IMR-90 (cell line): ENCODE measurements around the gene ELFN2. TPM values are rescaled to one million over a fixed set of nuclear protein-coding genes. Genes with fewer than 3 reads are reported as not detected.

Experiments used
- ATAC-seq: fragments of 200-7000 bp; cut with Tn5 transposase; 2 replicates; pipeline ENCODE4 v1.9.1; 2020; ENCODE audit warnings: low read depth, mild to moderate bottlenecking, moderate library complexity
- BruUV-seq: library from RNA; stranded (reverse); fragments of 400-500 nt; replicated peaks from 2 replicates; lab custom pipeline; 2021; lab: Mats Ljungman, UMichigan
- CTCF ChIA-PET: fragments of 300-600 bp; formaldehyde crosslinking; extraction: SDS; loops from one replicate; lab custom pipeline; 2021; ENCODE audit warnings: antibody characterized with exemption; lab: Yijun Ruan, JAX
- POLR2A ChIA-PET: fragments of 300-600 bp; sonication (Branson Sonifier 250); formaldehyde crosslinking; loops from one replicate; lab custom pipeline; 2022; ENCODE audit warnings: antibody characterized with exemption; ENCODE audit not compliant: unreplicated experiment; lab: Charles Lee
- DNase-seq: peaks from one replicate; pipeline ENCODE4 v3.0.0; 2013
- H2AFZ ChIP-seq: replicated peaks from 2 replicates; pipeline ENCODE3; 2013; ENCODE audit warnings: low read length, mild to moderate bottlenecking; ENCODE audit not compliant: poor library complexity
- H2AK5ac ChIP-seq: 2 replicates; pipeline ENCODE4 v1.6.1; 2013; ENCODE audit warnings: low read depth, low read length, inconsistent platforms
- H2AK9ac ChIP-seq: replicated peaks from 2 replicates; pipeline ENCODE3; 2013; ENCODE audit warnings: mild to moderate bottlenecking, low read depth, low read length, moderate library complexity; ENCODE audit not compliant: poor library complexity
- H2BK120ac ChIP-seq: 2 replicates; pipeline ENCODE4 v1.6.1; 2013; ENCODE audit warnings: low read depth, low read length, inconsistent platforms
- H2BK15ac ChIP-seq: 3 replicates; pipeline ENCODE4 v1.6.1; 2013; ENCODE audit warnings: low read depth, low read length, inconsistent platforms
- H2BK20ac ChIP-seq: 2 replicates; pipeline ENCODE4 v1.6.1; 2013; ENCODE audit warnings: low read depth, mild to moderate bottlenecking, inconsistent platforms, low read length, moderate library complexity
- H2BK5ac ChIP-seq: 2 replicates; pipeline ENCODE4 v1.6.1; 2013; ENCODE audit warnings: mild to moderate bottlenecking, low read depth, low read length, inconsistent platforms; ENCODE audit not compliant: poor library complexity, severe bottlenecking
- H3K14ac ChIP-seq: replicated peaks from 2 replicates; pipeline ENCODE4 v1.6.1; 2013; ENCODE audit warnings: low read depth, low read length, inconsistent platforms
- H3K18ac ChIP-seq: 2 replicates; pipeline ENCODE4 v1.6.1; 2013; ENCODE audit warnings: low read depth, low read length, control low read depth
- H3K23ac ChIP-seq: 2 replicates; pipeline ENCODE4 v1.6.1; 2013; ENCODE audit warnings: low read depth, low read length, inconsistent platforms
- H3K27ac ChIP-seq: 2 replicates; pipeline ENCODE4 v1.5.1; 2013; ENCODE audit warnings: mild to moderate bottlenecking, control low read depth, low read length; ENCODE audit not compliant: insufficient read depth
- H3K27me3 ChIP-seq: 2 replicates; pipeline ENCODE4 v1.6.1; 2013; ENCODE audit warnings: low read length; ENCODE audit not compliant: control insufficient read depth, insufficient read depth
- H3K36me3 ChIP-seq: 2 replicates; pipeline ENCODE4 v1.6.1; 2013; ENCODE audit warnings: low read length, mixed read lengths; ENCODE audit not compliant: control insufficient read depth, insufficient read depth
- H3K4ac ChIP-seq: 2 replicates; pipeline ENCODE4 v1.6.1; 2013; ENCODE audit warnings: low read depth, low read length, inconsistent platforms
- H3K4me1 ChIP-seq: 2 replicates; pipeline ENCODE4 v1.6.1; 2013; ENCODE audit warnings: low read length, mixed read lengths; ENCODE audit not compliant: control insufficient read depth, insufficient read depth
- H3K4me2 ChIP-seq: 2 replicates; pipeline ENCODE4 v1.6.1; 2013; ENCODE audit warnings: low read depth, mild to moderate bottlenecking, control low read depth, low read length, moderate library complexity
- H3K4me3 ChIP-seq: 2 replicates; pipeline ENCODE4 v1.5.1; 2013; ENCODE audit warnings: low read depth, mild to moderate bottlenecking, control low read depth, low read length, moderate library complexity; ENCODE audit not compliant: insufficient read depth
- H3K56ac ChIP-seq: 2 replicates; pipeline ENCODE4 v1.6.1; 2013; ENCODE audit warnings: low read length, inconsistent platforms; ENCODE audit not compliant: insufficient read depth; ENCODE audit errors: extremely low read depth
- H3K79me1 ChIP-seq, 2 experiments: 2 replicates each; pipeline ENCODE4 v1.6.1; 2013; ENCODE audit warnings: low read length in 2 of 2, inconsistent platforms in 1 of 2, low read depth in 1 of 2
- H3K9ac ChIP-seq: 2 replicates; pipeline ENCODE4 v1.6.1; 2013; ENCODE audit warnings: low read depth, low read length, control low read depth
- H3K9me1 ChIP-seq: 2 replicates; pipeline ENCODE4 v1.6.1; 2013; ENCODE audit warnings: low read length, inconsistent platforms; ENCODE audit not compliant: insufficient read depth
- H3K9me3 ChIP-seq: 2 replicates; pipeline ENCODE4 v1.6.1; 2013; ENCODE audit warnings: low read length; ENCODE audit not compliant: control insufficient read depth, insufficient read depth
- H4K20me1 ChIP-seq: 2 replicates; pipeline ENCODE4 v1.6.1; 2013; ENCODE audit warnings: low read length, inconsistent platforms; ENCODE audit not compliant: insufficient read depth
- H4K5ac ChIP-seq: 2 replicates; pipeline ENCODE4 v1.6.1; 2013; ENCODE audit warnings: mild to moderate bottlenecking, low read depth, low read length, control low read depth
- H4K8ac ChIP-seq, 2 experiments: 2 replicates each; pipeline ENCODE4 v1.6.1; 2013; ENCODE audit warnings: low read depth in 2 of 2, low read length in 2 of 2, control low read depth in 1 of 2, inconsistent platforms in 1 of 2
- H4K91ac ChIP-seq: 2 replicates; pipeline ENCODE4 v1.6.1; 2013; ENCODE audit warnings: low read depth, low read length, inconsistent platforms; ENCODE audit not compliant: insufficient read depth
- ELK1 ChIP-seq: fragments of 150-350 bp; IDR thresholded peaks from 2 replicates; pipeline ENCODE4 v1.6.1; 2016; ENCODE audit warnings: low read depth, mild to moderate bottlenecking, low read length, moderate library complexity, borderline replicate concordance
- FOS ChIP-seq: fragments of 150-350 bp; IDR thresholded peaks from 2 replicates; pipeline ENCODE4 v1.6.1; 2016; ENCODE audit warnings: low read depth, low read length
- MAFK ChIP-seq: IDR thresholded peaks from 2 replicates; pipeline ENCODE4 v1.6.1; 2012; ENCODE audit warnings: low read depth, low read length, improper control_type of control experiment
- MAZ ChIP-seq: IDR thresholded peaks from 2 replicates; pipeline ENCODE4 v1.6.1; 2012; ENCODE audit warnings: low read depth, mild to moderate bottlenecking, low read length, improper control_type of control experiment, moderate library complexity, borderline replicate concordance
- POLR2A ChIP-seq: IDR thresholded peaks from 2 replicates; pipeline ENCODE4 v1.6.1; 2012; ENCODE audit warnings: mild to moderate bottlenecking, low read depth, low read length
- WGBS, 2 experiments: methylation state at CpG; one replicate each; pipeline versions ENCODE4 v1.1.5 to v1.1.7; 2013; ENCODE audit warnings: missing lambda C conversion rate in 2 of 2; ENCODE audit not compliant: insufficient read length in 1 of 2; ENCODE audit errors: extremely low coverage in 2 of 2; 5-methylcytosine and 5-hydroxymethylcytosine counted together
- dilution Hi-C: fragments of 300-500 bp; cut with HindIII; formaldehyde crosslinking; loops from one replicate; pipeline ENCODE4 v1.14.3; 2018; ENCODE audit warnings: low sequenced_read_pairs; ENCODE audit not compliant: unreplicated experiment
- in situ Hi-C: fragments of 300-500 bp; cut with MboI; formaldehyde crosslinking; loops from 3 replicates; pipeline ENCODE4 v1.14.3; 2019; ENCODE audit warnings: low sequenced_read_pairs, inconsistent platforms, mixed read lengths
- intact Hi-C: fragments of 100-400 bp; cut with micrococcal nuclease; formaldehyde crosslinking; loops from 2 replicates; pipeline ENCODE4 v1.10.0; 2022
- polyA plus RNA-seq, 3 experiments: library from polyadenylated mRNA; depleted of rRNA; stranded (reverse); fragments of >200 nt; gene quantifications; 2 replicates each; pipeline ENCODE4 v1.2.3, GENCODE V29; 2012; ENCODE audit warnings: low replicate concordance in 1 of 3
- total RNA-seq: library from RNA; depleted of rRNA; stranded (reverse); fragments of >200 nt; gene quantifications from 2 replicates; pipeline ENCODE4 v1.2.3, GENCODE V29; 2012
- TF ChIP-seq, protein P1 (sequence below): conservative IDR thresholded peaks from 2 replicates; pipeline ENCODE4 v1.5.1; 2012; ENCODE audit warnings: mild to moderate bottlenecking, low read depth, low read length, improper control_type of control experiment

The ELFN2 gene
- total and polyA plus RNA-seq, 2 of the 4 experiments (the other 2 are of a cell fraction): 0.72 to 5.0 TPM

- no peaks in the 10 kb centered on the region for H3K9me3 ChIP-seq
- no peak overlapping the region for H3K18ac ChIP-seq
- H4K20me1 ChIP-seq: no peaks in the 10 kb centered on the region
- ATAC-seq (no peak), DNase-seq (no peak)
- H3K27me3 ChIP-seq: no peaks in the 10 kb centered on the region
- ChIA-PET CTCF (no interaction called here), POLR2A (no interaction called here)
- H2BK15ac ChIP-seq: no peak overlapping the region
- H3K23ac ChIP-seq: no peak overlapping the region
- intact Hi-C loops (no loop called here), dilution Hi-C loops (no loop called here), in situ Hi-C loops (no loop called here)
- H2BK120ac ChIP-seq: no peak overlapping the region
- peak overlapping the region; percentile 5 for H2AK9ac ChIP-seq
- no peaks in the 10 kb centered on the region for H3K79me1 ChIP-seq
- no peak overlapping the region for H4K91ac ChIP-seq
- no peak overlapping the region for H2BK5ac ChIP-seq
- no TSS peak for BruUV-seq
- H3K4me2 ChIP-seq: no peak overlapping the region
- peaks cover 2% of the 10 kb centered on the region; the same call in 1 of the 2 replicates for H3K4me1 ChIP-seq
- no peak overlapping the region for H3K9ac ChIP-seq
- H3K56ac ChIP-seq: no peak overlapping the region
- H3K4me3 ChIP-seq: no peak overlapping the region
- no peak overlapping the region for H2AK5ac ChIP-seq
- no peak overlapping the region for H2AFZ ChIP-seq
- H3K9me1 ChIP-seq: peaks cover 5% of the 10 kb centered on the region; the same call in 1 of the 2 replicates
- no peak overlapping the region for H3K14ac ChIP-seq
- H4K8ac ChIP-seq: no peak overlapping the region
- H4K5ac ChIP-seq: no peak overlapping the region
- H2BK20ac ChIP-seq: no peak overlapping the region
- TF ChIP-seq, protein P1, sequence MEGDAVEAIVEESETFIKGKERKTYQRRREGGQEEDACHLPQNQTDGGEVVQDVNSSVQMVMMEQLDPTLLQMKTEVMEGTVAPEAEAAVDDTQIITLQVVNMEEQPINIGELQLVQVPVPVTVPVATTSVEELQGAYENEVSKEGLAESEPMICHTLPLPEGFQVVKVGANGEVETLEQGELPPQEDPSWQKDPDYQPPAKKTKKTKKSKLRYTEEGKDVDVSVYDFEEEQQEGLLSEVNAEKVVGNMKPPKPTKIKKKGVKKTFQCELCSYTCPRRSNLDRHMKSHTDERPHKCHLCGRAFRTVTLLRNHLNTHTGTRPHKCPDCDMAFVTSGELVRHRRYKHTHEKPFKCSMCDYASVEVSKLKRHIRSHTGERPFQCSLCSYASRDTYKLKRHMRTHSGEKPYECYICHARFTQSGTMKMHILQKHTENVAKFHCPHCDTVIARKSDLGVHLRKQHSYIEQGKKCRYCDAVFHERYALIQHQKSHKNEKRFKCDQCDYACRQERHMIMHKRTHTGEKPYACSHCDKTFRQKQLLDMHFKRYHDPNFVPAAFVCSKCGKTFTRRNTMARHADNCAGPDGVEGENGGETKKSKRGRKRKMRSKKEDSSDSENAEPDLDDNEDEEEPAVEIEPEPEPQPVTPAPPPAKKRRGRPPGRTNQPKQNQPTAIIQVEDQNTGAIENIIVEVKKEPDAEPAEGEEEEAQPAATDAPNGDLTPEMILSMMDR: no peak
- TF ChIP-seq FOS (no peak), MAFK (no peak), ELK1 (no peak), MAZ (no peak), POLR2A (no peak)
- WGBS, 2 experiments: 88% methylated on average over 1 of the region's 8 CpGs; no CpG with 5 or more reads in 1 of the 2 experiments
- no peak overlapping the region for H3K27ac ChIP-seq
- H3K36me3 ChIP-seq: no peaks in the 10 kb centered on the region
- H3K4ac ChIP-seq: no peak overlapping the region
Measured at GRCh38 chr22:37366601-37367000, 60.7 kb downstream of the ELFN2 start.
